Measurements from ENCODE around the gene SOX6.

Gene SOX6

DNA sequence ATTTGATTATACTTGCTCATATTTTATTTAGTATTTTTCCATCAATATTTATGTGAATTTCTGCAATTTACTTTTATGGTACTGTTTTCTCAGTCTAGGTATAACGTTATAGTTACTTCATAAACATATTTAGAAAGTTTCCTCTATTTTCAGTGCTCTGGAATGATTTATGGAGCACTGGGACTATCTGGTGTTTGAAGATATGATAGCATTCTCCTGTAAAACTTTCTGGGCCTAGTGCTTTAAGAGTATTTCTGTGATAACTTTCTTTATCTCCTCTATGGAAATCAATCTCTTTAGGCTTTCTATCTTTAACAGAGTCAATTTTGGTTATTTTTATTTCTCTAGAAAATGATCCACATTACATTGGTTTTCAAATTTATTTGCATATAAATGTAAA is 85.1 kb downstream of the SOX6 start:
- Histone ChIP-seq H3K9ac (ENCODE audit: low read length) (no peak overlapping the region), H3K27ac (ENCODE audit: low read depth, low read length) (no peak overlapping the region), H3K27me3 (ENCODE audit: control insufficient read depth, insufficient read depth, low read length) (no peaks in the 10 kb centered on the region), H3K9me3 (ENCODE audit: control insufficient read depth, insufficient read depth, low read depth, low read length) (no peaks in the 10 kb centered on the region), H3K4me1 (ENCODE audit: control insufficient read depth, insufficient read depth, low read length) (no peaks in the 10 kb centered on the region), H3K4me3 (ENCODE audit: low read depth, low read length) (no peak overlapping the region), H3K36me3 (ENCODE audit: control insufficient read depth, insufficient read depth, low read length) (no peaks in the 10 kb centered on the region)

DNA sequence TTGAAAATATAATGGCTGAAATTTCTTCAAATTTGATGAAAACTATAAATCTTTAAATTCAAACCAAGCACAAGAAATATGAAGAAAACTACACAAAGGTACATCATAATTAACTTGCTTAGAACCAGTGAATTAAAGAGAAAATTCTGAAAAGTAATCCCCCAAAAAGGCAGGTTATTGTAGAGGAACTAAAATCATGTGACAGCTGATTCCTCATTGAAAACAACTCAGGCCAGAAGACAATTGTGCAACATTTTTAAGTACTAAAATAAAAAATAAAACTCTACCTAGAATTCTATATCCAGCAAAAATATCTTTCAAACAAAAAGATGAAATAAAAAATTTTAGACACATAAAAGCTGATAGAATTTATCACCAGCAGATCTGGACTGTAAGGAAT is 90.3 kb downstream of the SOX6 start:
- Histone ChIP-seq H3K27ac (ENCODE audit: low read depth, low read length) (no peak overlapping the region), H3K4me1 (ENCODE audit: control insufficient read depth, insufficient read depth, low read length) (no peaks in the 10 kb centered on the region), H3K4me3 (ENCODE audit: low read depth, low read length) (no peak overlapping the region), H3K9me3 (ENCODE audit: control insufficient read depth, insufficient read depth, low read depth, low read length) (no peaks in the 10 kb centered on the region), H3K36me3 (ENCODE audit: control insufficient read depth, insufficient read depth, low read length) (no peaks in the 10 kb centered on the region), H3K27me3 (ENCODE audit: control insufficient read depth, insufficient read depth, low read length) (no peaks in the 10 kb centered on the region), H3K9ac (ENCODE audit: low read length) (no peak overlapping the region)

DNA sequence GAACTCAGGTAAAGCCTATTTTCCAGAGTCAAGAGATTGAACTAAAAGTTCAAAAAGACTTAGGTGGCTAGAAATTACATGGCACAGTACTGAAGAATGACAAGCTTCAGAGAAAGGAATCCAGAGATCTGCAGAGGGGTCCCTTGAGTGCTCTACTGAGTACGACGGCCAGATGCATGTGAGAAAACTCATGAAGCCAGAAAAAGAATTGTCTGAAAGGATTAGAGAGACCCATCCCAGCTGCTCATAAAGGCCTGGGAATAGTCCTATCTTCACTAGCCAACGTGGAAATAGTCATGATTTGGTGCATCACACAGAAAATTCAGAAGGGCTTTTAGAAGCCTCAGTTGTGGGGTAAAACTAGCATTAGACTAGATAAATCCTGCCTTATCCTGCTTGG is 91.3 kb downstream of the SOX6 start:
- Histone ChIP-seq H3K4me1 (ENCODE audit: control insufficient read depth, insufficient read depth, low read length) (no peaks in the 10 kb centered on the region), H3K9ac (ENCODE audit: low read length) (no peak overlapping the region), H3K27ac (ENCODE audit: low read depth, low read length) (no peak overlapping the region), H3K27me3 (ENCODE audit: control insufficient read depth, insufficient read depth, low read length) (no peaks in the 10 kb centered on the region), H3K36me3 (ENCODE audit: control insufficient read depth, insufficient read depth, low read length) (no peaks in the 10 kb centered on the region), H3K4me3 (ENCODE audit: low read depth, low read length) (no peak overlapping the region), H3K9me3 (ENCODE audit: control insufficient read depth, insufficient read depth, low read depth, low read length) (no peaks in the 10 kb centered on the region)

DNA sequence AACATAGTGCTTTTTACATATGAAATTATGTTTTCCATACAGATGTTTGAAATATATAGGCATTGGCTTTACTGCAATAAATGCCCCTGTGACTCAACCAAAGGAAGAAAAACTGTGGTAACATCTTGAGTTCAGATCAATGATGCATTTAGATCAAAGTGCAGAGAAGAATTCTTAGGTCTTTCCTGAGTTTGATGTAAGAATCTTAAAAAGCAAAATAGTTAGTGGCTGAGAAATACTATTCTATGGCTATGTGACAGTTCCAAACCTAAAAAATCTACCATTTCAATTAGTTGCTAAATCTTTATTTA is 93.7 kb downstream of the SOX6 start:
- no peaks in the 10 kb centered on the region for H3K9me3 ChIP-seq (ENCODE audit: control insufficient read depth, insufficient read depth, low read depth, low read length)
- no peaks in the 10 kb centered on the region for H3K36me3 ChIP-seq (ENCODE audit: control insufficient read depth, insufficient read depth, low read length)
- no peak overlapping the region for H3K27ac ChIP-seq (ENCODE audit: low read depth, low read length)
- H3K9ac ChIP-seq (ENCODE audit: low read length): no peak overlapping the region
- H3K27me3 ChIP-seq (ENCODE audit: control insufficient read depth, insufficient read depth, low read length): no peaks in the 10 kb centered on the region
- no peaks in the 10 kb centered on the region for H3K4me1 ChIP-seq (ENCODE audit: control insufficient read depth, insufficient read depth, low read length)
- no peak overlapping the region for H3K4me3 ChIP-seq (ENCODE audit: low read depth, low read length)

DNA sequence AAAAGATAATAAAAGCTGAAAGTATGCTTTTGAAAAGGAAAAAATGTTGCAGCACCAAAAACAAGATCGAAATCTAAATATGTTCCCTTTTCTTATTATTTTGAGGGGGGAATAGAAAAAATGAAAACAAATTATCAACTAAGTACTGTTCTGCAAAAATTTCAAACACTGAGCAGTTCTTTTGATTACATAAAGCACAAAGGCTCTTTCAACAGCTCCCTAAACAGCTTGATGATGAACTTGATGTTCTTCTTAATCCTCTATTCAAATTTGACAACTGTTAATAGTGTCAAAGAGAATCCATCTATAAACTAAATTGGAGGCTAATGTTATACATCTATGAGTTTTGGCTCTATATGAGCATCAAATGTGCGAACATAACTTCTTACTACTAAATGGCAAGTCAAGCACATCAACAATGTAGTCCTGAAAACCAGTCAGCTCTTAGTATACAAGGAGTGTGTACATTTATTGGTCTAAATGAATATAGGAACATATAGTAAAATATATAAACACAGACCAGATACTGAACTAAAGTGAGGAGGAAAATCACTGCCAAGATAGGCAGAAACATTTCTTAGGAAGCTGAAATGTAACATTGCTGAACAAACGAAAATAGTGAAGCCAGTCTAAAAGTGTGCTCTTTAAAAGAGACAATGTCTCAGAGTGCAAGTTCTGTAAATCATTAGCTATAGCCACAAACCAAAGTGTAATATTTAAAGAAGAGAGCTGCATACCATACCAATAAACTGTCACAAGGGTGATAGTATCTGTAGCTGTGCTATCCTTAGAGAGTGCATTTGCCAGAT is 94.3 kb downstream of the SOX6 start:
- H3K9me3 ChIP-seq (ENCODE audit: control insufficient read depth, insufficient read depth, low read depth, low read length): no peaks in the 10 kb centered on the region
- no peaks in the 10 kb centered on the region for H3K36me3 ChIP-seq (ENCODE audit: control insufficient read depth, insufficient read depth, low read length)
- no peak overlapping the region for H3K9ac ChIP-seq (ENCODE audit: low read length)
- no peaks in the 10 kb centered on the region for H3K27me3 ChIP-seq (ENCODE audit: control insufficient read depth, insufficient read depth, low read length)
- no peak overlapping the region for H3K4me3 ChIP-seq (ENCODE audit: low read depth, low read length)
- H3K27ac ChIP-seq (ENCODE audit: low read depth, low read length): no peak overlapping the region
- no peaks in the 10 kb centered on the region for H3K4me1 ChIP-seq (ENCODE audit: control insufficient read depth, insufficient read depth, low read length)

DNA sequence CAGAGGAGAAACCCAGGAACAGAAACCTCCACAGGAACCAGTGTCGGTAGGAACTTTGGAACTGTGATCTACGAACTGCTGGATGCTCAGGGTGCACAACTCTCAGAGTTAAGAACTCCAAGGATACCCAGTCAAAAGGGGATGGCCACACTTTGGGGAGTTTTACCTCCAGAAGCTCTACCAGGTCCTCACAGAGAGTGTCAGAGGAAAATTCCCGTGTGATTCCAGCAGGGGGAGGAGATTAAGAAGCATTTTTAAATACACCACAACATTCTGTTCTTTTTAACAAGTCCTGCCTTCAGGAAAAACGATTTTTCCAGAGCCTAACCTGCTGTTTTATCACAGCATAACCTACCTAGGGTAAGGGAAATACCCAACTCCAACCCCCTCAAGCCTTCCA is 104.0 kb downstream of the SOX6 start:
- no peak overlapping the region for H3K4me3 ChIP-seq (ENCODE audit: low read depth, low read length)
- no peak overlapping the region for H3K27ac ChIP-seq (ENCODE audit: low read depth, low read length)
- no peaks in the 10 kb centered on the region for H3K27me3 ChIP-seq (ENCODE audit: control insufficient read depth, insufficient read depth, low read length)
- H3K9me3 ChIP-seq (ENCODE audit: control insufficient read depth, insufficient read depth, low read depth, low read length): peaks cover 7% of the 10 kb centered on the region
- no peaks in the 10 kb centered on the region for H3K4me1 ChIP-seq (ENCODE audit: control insufficient read depth, insufficient read depth, low read length)
- no peaks in the 10 kb centered on the region for H3K36me3 ChIP-seq (ENCODE audit: control insufficient read depth, insufficient read depth, low read length)
- H3K9ac ChIP-seq (ENCODE audit: low read length): peak overlapping the region; percentile 26

DNA sequence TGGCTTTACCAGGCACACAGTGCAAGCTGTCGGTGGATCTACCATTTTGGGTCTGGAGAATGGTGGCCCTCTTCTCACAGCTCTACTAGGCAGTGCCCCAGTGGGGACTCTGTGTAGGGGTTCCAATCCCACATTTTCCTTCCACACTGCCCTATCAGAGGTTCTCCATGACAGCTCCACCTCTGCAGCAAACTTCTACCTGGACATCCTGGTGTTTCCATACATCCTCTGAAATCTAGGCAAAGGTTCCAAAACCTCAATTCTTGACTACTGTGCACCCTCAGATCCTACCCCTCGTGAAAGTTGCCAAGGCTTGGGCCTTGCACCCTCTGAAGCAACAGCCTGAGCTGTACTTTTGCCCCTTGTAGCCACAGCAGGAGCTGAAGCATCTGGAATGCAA is 108.1 kb downstream of the SOX6 start:
- no peaks in the 10 kb centered on the region for H3K36me3 ChIP-seq (ENCODE audit: control insufficient read depth, insufficient read depth, low read length)
- peaks cover 10% of the 10 kb centered on the region for H3K9me3 ChIP-seq (ENCODE audit: control insufficient read depth, insufficient read depth, low read depth, low read length)
- H3K9ac ChIP-seq (ENCODE audit: low read length): no peak overlapping the region
- H3K4me1 ChIP-seq (ENCODE audit: control insufficient read depth, insufficient read depth, low read length): no peaks in the 10 kb centered on the region
- no peaks in the 10 kb centered on the region for H3K27me3 ChIP-seq (ENCODE audit: control insufficient read depth, insufficient read depth, low read length)
- H3K4me3 ChIP-seq (ENCODE audit: low read depth, low read length): no peak overlapping the region
- H3K27ac ChIP-seq (ENCODE audit: low read depth, low read length): no peak overlapping the region

DNA sequence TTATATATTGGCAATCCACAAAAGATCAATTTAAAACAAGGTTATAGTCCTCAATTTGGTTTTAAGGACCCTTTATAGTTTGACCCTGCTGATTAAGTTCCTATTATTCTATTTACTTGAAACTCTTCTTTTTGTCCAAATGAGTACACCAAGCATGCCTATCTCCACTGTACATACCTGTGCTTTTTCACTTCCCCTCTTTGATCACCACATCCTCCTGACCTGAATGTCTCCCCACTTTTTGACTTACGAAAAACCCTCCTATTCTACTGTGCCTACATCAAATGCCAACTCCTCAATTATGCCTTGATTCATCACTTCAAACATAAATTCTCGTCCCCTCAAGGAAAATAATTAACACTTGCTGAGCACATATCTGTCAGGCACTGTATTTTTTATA is 113.5 kb downstream of the SOX6 start:
- Histone ChIP-seq H3K4me3 (ENCODE audit: low read depth, low read length) (no peak overlapping the region), H3K9ac (ENCODE audit: low read length) (no peak overlapping the region), H3K4me1 (ENCODE audit: control insufficient read depth, insufficient read depth, low read length) (no peaks in the 10 kb centered on the region), H3K27ac (ENCODE audit: low read depth, low read length) (no peak overlapping the region), H3K36me3 (ENCODE audit: control insufficient read depth, insufficient read depth, low read length) (no peaks in the 10 kb centered on the region), H3K9me3 (ENCODE audit: control insufficient read depth, insufficient read depth, low read depth, low read length) (peaks cover 3% of the 10 kb centered on the region; the same call in 1 of the 2 replicates), H3K27me3 (ENCODE audit: control insufficient read depth, insufficient read depth, low read length) (no peaks in the 10 kb centered on the region)

DNA sequence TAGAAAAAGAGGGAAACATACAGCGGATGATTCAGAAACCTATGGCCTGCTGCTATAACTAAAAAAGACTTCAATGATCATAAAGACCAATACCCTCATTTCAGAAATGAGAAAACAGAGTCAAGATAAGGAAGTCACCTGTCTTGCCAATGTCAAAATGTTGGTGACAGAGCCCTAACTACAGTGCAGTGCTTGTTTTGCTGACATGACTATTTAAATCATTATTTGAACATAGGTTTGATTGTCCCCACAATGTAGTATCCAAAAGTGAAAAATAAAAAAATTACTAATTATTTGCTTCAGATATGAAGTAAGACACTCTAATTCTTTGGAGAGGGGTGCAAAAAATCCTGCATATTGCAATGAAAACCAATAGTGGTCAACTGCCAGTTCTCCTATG is 115.7 kb downstream of the SOX6 start:
- no peaks in the 10 kb centered on the region for H3K27me3 ChIP-seq (ENCODE audit: control insufficient read depth, insufficient read depth, low read length)
- no peak overlapping the region for H3K4me3 ChIP-seq (ENCODE audit: low read depth, low read length)
- H3K9me3 ChIP-seq (ENCODE audit: control insufficient read depth, insufficient read depth, low read depth, low read length): no peaks in the 10 kb centered on the region
- no peaks in the 10 kb centered on the region for H3K36me3 ChIP-seq (ENCODE audit: control insufficient read depth, insufficient read depth, low read length)
- H3K9ac ChIP-seq (ENCODE audit: low read length): no peak overlapping the region
- H3K4me1 ChIP-seq (ENCODE audit: control insufficient read depth, insufficient read depth, low read length): no peaks in the 10 kb centered on the region
- H3K27ac ChIP-seq (ENCODE audit: low read depth, low read length): no peak overlapping the region

DNA sequence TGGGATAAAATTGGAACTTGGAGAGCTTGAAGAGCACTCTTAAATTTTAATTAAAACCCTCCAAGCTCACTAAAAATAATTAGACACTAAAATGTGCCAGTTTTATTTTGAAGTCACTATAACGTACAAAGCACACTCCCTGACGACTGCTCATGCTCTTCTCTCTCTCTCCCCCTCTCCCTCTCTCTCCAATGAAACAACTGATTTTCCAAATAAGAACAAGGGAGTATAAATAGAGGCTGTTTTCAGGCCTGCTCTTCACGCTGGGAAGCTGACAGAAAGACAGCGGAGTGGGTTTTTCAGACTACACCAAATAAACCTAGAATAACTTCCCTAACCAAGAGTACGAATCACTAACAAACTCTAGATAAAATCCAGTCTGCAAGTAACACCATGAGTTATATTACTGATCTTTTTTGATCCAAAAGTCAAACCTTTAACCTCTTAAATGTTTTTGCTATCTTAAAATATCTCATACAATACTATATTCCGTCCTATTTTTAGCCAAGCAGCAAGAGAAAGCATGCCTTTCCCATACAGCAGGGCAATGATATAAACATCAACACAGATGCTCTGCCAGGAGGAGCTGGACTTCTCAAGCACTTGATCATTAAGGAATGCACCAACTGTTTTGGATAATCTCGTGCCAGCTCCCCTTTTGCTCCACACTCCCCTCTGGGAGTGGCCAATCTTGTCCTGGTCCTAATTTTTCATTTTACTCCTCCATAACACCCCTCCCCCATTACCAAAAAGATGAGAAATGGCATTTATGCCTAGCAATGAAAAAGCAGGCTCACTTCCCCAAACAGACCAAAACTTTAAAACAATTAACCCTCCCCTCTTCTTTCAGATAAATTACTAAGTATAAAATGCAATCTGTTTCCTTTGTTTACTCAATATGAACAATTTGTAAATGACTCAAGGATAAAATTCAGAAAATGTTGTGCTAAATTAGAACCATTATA is 116.9 kb downstream of the SOX6 start:
- no peak overlapping the region for H3K9ac ChIP-seq (ENCODE audit: low read length)
- no peaks in the 10 kb centered on the region for H3K9me3 ChIP-seq (ENCODE audit: control insufficient read depth, insufficient read depth, low read depth, low read length)
- H3K36me3 ChIP-seq (ENCODE audit: control insufficient read depth, insufficient read depth, low read length): no peaks in the 10 kb centered on the region

DNA sequence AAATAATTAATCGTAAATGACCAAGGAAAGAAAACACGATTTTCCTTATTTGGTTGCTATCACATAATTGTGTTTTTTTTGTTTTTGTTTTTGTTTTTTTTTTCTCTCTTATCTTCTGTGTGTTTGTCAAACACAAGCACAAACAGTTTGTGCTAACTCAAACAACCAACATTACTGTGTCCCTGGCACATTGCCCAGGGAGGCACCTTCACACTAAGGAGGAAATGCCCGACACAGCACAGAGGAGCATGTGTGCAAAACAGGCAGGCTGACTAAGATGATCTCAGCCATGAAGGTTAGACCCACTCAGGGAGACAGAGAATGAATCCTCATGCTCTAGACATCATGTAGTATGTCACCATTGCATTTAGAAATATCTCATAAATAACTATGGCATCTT is 130.1 kb downstream of the SOX6 start:
- no peaks in the 10 kb centered on the region for H3K27me3 ChIP-seq (ENCODE audit: control insufficient read depth, insufficient read depth, low read length)
- H3K27ac ChIP-seq (ENCODE audit: low read depth, low read length): no peak overlapping the region
- no peak overlapping the region for H3K9ac ChIP-seq (ENCODE audit: low read length)
- no peak overlapping the region for H3K4me3 ChIP-seq (ENCODE audit: low read depth, low read length)
- no peaks in the 10 kb centered on the region for H3K9me3 ChIP-seq (ENCODE audit: control insufficient read depth, insufficient read depth, low read depth, low read length)
- H3K36me3 ChIP-seq (ENCODE audit: control insufficient read depth, insufficient read depth, low read length): no peaks in the 10 kb centered on the region
- no peaks in the 10 kb centered on the region for H3K4me1 ChIP-seq (ENCODE audit: control insufficient read depth, insufficient read depth, low read length)

More for the DNA sequence above, 116.9 kb downstream of the SOX6 start:
- no peaks in the 10 kb centered on the region for H3K4me1 ChIP-seq (ENCODE audit: control insufficient read depth, insufficient read depth, low read length)
- no peak overlapping the region for H3K27ac ChIP-seq (ENCODE audit: low read depth, low read length)
- H3K27me3 ChIP-seq (ENCODE audit: control insufficient read depth, insufficient read depth, low read length): no peaks in the 10 kb centered on the region
- no peak overlapping the region for H3K4me3 ChIP-seq (ENCODE audit: low read depth, low read length)

All from HUES6 (cell line).